ENCODE data around the gene ZNHIT6.

ZNHIT6 gene

GRCh38 chr1:85611425-85611824, 96.8 kb downstream of the ZNHIT6 start:
- no peaks in the 10 kb centered on the region for H3K27me3 ChIP-seq (ENCODE audit: insufficient read depth, insufficient read length)
- no peak overlapping the region for H3K9ac ChIP-seq (ENCODE audit: insufficient read length, low read depth)
- no peak overlapping the region for H3K4me3 ChIP-seq (ENCODE audit: insufficient read length, low read depth)
- H3K36me3 ChIP-seq (ENCODE audit: insufficient read depth, insufficient read length, low read length) = no peaks in the 10 kb centered on the region
- TF ChIP-seq SUZ12 (IDR thresholded peaks at IDR 0.05; ENCODE audit: extremely low read depth, insufficient read depth, insufficient read length) (no peak), YY1 (IDR thresholded peaks at IDR 0.05; ENCODE audit: insufficient read depth, insufficient read length) (no peak), ZNF274 (IDR thresholded peaks at IDR 0.05; ENCODE audit: low read depth, low read length) (no peak)
- no peaks in the 10 kb centered on the region; the same call in 1 of the 2 replicates for H3K9me3 ChIP-seq (ENCODE audit: insufficient read depth, low read length)
- peaks cover 2% of the 10 kb centered on the region for H3K4me1 ChIP-seq (ENCODE audit: insufficient read depth, insufficient read length)
- DNase-seq (ENCODE audit: low read depth, low spot score) = no peak

DNA sequence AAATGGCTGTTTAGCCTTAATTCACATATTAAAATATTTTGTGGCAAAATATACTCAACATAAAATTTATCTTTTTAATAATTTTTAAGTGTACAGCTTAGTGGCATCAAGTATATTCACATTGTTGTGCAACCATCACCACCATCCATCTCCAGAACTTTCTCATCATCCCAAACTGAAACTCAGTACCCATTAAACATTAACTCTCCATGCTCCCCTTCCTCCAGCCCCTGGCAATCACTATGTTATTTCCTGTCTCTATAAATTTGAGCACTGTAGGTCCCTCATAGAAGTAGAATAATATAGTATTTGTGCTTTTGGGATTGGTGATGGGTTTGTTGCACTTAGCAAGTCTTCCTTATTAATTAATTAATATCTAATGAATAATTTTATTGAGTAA, 98.3 kb downstream of the ZNHIT6 start:
- H3K9me3 ChIP-seq (ENCODE audit: insufficient read depth, low read length) = no peaks in the 10 kb centered on the region
- H3K4me3 ChIP-seq (ENCODE audit: insufficient read length, low read depth) = no peak overlapping the region
- H3K4me1 ChIP-seq (ENCODE audit: insufficient read depth, insufficient read length) = peaks cover 2% of the 10 kb centered on the region
- TF ChIP-seq YY1 (IDR thresholded peaks at IDR 0.05; ENCODE audit: insufficient read depth, insufficient read length) (no peak), SUZ12 (IDR thresholded peaks at IDR 0.05; ENCODE audit: extremely low read depth, insufficient read depth, insufficient read length) (no peak), ZNF274 (IDR thresholded peaks at IDR 0.05; ENCODE audit: low read depth, low read length) (no peak)
- no peaks in the 10 kb centered on the region for H3K36me3 ChIP-seq (ENCODE audit: insufficient read depth, insufficient read length, low read length)
- DNase-seq (ENCODE audit: low read depth, low spot score) = no peak
- no peak overlapping the region for H3K9ac ChIP-seq (ENCODE audit: insufficient read length, low read depth)
- H3K27me3 ChIP-seq (ENCODE audit: insufficient read depth, insufficient read length) = no peaks in the 10 kb centered on the region

- no peak overlapping the region for H3K4me3 ChIP-seq (ENCODE audit: insufficient read length, low read depth)
- no peaks in the 10 kb centered on the region for H3K27me3 ChIP-seq (ENCODE audit: insufficient read depth, insufficient read length)
- H3K9ac ChIP-seq (ENCODE audit: insufficient read length, low read depth) = no peak overlapping the region
- no peak for DNase-seq (ENCODE audit: low read depth, low spot score)
- H3K4me1 ChIP-seq (ENCODE audit: insufficient read depth, insufficient read length) = peaks cover 2% of the 10 kb centered on the region
- TF ChIP-seq SUZ12 (IDR thresholded peaks at IDR 0.05; ENCODE audit: extremely low read depth, insufficient read depth, insufficient read length) (no peak), YY1 (IDR thresholded peaks at IDR 0.05; ENCODE audit: insufficient read depth, insufficient read length) (no peak), ZNF274 (IDR thresholded peaks at IDR 0.05; ENCODE audit: low read depth, low read length) (no peak)
- H3K9me3 ChIP-seq (ENCODE audit: insufficient read depth, low read length) = no peaks in the 10 kb centered on the region
- no peaks in the 10 kb centered on the region for H3K36me3 ChIP-seq (ENCODE audit: insufficient read depth, insufficient read length, low read length)
Observed at GRCh38 chr1:85608851-85609250, 99.4 kb downstream of the ZNHIT6 start.

- no peak for TF ChIP-seq ZNF274 (IDR thresholded peaks at IDR 0.05; ENCODE audit: low read depth, low read length)
- TF ChIP-seq SUZ12 (IDR thresholded peaks at IDR 0.05; ENCODE audit: extremely low read depth, insufficient read depth, insufficient read length) = no peak
- no peak for TF ChIP-seq YY1 (IDR thresholded peaks at IDR 0.05; ENCODE audit: insufficient read depth, insufficient read length)
- DNase-seq (ENCODE audit: low read depth, low spot score) = no peak
- Histone ChIP-seq H3K36me3 (ENCODE audit: insufficient read depth, insufficient read length, low read length) (no peaks in the 10 kb centered on the region), H3K4me1 (ENCODE audit: insufficient read depth, insufficient read length) (peaks cover 2% of the 10 kb centered on the region), H3K9me3 (ENCODE audit: insufficient read depth, low read length) (no peaks in the 10 kb centered on the region), H3K27me3 (ENCODE audit: insufficient read depth, insufficient read length) (no peaks in the 10 kb centered on the region), H3K4me3 (ENCODE audit: insufficient read length, low read depth) (no peak overlapping the region), H3K9ac (ENCODE audit: insufficient read length, low read depth) (no peak overlapping the region)
Observed at GRCh38 chr1:85607921-85608265, 100.3 kb downstream of the ZNHIT6 start.

DNA sequence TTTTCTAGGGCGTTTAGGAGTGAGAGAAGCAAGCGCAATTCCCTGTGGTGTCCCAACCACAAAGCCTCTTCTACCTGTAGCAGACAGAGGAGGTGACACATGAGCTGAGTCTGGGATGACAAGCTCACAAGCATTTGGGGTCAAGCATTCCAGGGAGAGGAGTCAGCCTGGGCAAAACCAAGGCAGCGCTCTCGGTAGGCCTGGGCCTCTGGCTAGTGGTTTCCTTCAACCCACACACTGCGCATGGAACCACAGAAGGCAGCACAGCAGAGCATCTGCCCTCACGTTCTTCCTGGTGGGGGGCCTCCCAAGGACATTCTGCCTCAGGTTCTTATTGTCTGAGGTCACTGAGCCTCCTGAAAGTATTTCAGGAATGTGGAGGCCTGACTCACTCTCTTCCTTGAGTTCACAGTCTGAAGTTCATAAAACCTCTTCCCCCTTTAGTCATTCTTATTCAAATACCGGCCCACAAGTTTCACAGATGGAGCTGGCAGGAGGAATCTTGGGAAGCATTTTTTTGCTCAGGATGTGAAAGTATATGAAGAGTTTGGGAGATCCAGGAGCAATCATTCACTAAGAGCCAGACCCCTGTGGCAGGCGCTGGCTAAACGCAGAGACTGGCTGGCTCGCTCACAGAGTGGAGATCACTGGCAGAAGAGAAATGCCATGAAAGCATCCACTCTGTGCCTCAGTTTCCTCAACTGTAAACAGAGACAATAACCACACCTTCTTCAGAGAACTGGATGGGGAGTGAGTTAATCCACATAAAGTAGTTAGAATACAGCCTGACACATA, 100.9 kb downstream of the ZNHIT6 start:
- H3K27me3 ChIP-seq (ENCODE audit: insufficient read depth, insufficient read length) = no peaks in the 10 kb centered on the region
- H3K4me1 ChIP-seq (ENCODE audit: insufficient read depth, insufficient read length) = peaks cover 2% of the 10 kb centered on the region
- H3K9me3 ChIP-seq (ENCODE audit: insufficient read depth, low read length) = no peaks in the 10 kb centered on the region
- no peak overlapping the region for H3K9ac ChIP-seq (ENCODE audit: insufficient read length, low read depth)
- H3K36me3 ChIP-seq (ENCODE audit: insufficient read depth, insufficient read length, low read length) = no peaks in the 10 kb centered on the region
- no peak for TF ChIP-seq ZNF274 (IDR thresholded peaks at IDR 0.05; ENCODE audit: low read depth, low read length)
- TF ChIP-seq YY1 (IDR thresholded peaks at IDR 0.05; ENCODE audit: insufficient read depth, insufficient read length) = no peak
- no peak for TF ChIP-seq SUZ12 (IDR thresholded peaks at IDR 0.05; ENCODE audit: extremely low read depth, insufficient read depth, insufficient read length)
- DNase-seq (ENCODE audit: low read depth, low spot score) = peak; percentile 95
- H3K4me3 ChIP-seq (ENCODE audit: insufficient read length, low read depth) = no peak overlapping the region

DNA sequence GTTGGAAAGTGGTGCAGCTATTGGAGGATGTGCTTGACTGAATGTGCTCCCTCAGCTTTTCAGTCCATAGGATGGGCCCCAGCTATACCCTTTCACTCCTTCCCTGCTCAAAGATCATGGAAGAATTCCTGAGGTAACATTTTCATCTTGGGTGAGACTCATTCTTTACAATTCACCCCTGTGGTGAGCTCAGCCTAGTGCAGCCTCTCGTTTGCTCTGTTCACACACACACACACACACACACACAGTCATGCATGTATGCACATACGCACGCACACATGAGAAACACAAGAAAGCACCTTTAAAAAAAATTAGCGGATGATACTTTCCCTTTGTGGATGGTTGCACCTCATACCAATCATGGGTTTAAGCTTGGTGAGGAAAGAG, 101.8 kb downstream of the ZNHIT6 start:
- no peak overlapping the region for H3K9ac ChIP-seq (ENCODE audit: insufficient read length, low read depth)
- H3K27me3 ChIP-seq (ENCODE audit: insufficient read depth, insufficient read length) = no peaks in the 10 kb centered on the region
- DNase-seq (ENCODE audit: low read depth, low spot score) = no peak
- no peak overlapping the region for H3K4me3 ChIP-seq (ENCODE audit: insufficient read length, low read depth)
- no peaks in the 10 kb centered on the region for H3K36me3 ChIP-seq (ENCODE audit: insufficient read depth, insufficient read length, low read length)
- H3K4me1 ChIP-seq (ENCODE audit: insufficient read depth, insufficient read length) = peaks cover 2% of the 10 kb centered on the region
- TF ChIP-seq SUZ12 (IDR thresholded peaks at IDR 0.05; ENCODE audit: extremely low read depth, insufficient read depth, insufficient read length) (no peak), ZNF274 (IDR thresholded peaks at IDR 0.05; ENCODE audit: low read depth, low read length) (no peak), YY1 (IDR thresholded peaks at IDR 0.05; ENCODE audit: insufficient read depth, insufficient read length) (no peak)
- no peaks in the 10 kb centered on the region for H3K9me3 ChIP-seq (ENCODE audit: insufficient read depth, low read length)

GRCh38 chr1:85605484-85606413, 102.5 kb downstream of the ZNHIT6 start:
- Histone ChIP-seq H3K36me3 (ENCODE audit: insufficient read depth, insufficient read length, low read length) (no peaks in the 10 kb centered on the region), H3K9ac (ENCODE audit: insufficient read length, low read depth) (no peak overlapping the region)
- no peak for DNase-seq (ENCODE audit: low read depth, low spot score)

More at GRCh38 chr1:85605484-85606413, 102.5 kb downstream of the ZNHIT6 start:
- Histone ChIP-seq H3K27me3 (ENCODE audit: insufficient read depth, insufficient read length) (no peaks in the 10 kb centered on the region), H3K4me3 (ENCODE audit: insufficient read length, low read depth) (no peak overlapping the region), H3K4me1 (ENCODE audit: insufficient read depth, insufficient read length) (peaks cover 2% of the 10 kb centered on the region), H3K9me3 (ENCODE audit: insufficient read depth, low read length) (no peaks in the 10 kb centered on the region)
- TF ChIP-seq ZNF274 (IDR thresholded peaks at IDR 0.05; ENCODE audit: low read depth, low read length) = no peak
- TF ChIP-seq YY1 (IDR thresholded peaks at IDR 0.05; ENCODE audit: insufficient read depth, insufficient read length) = no peak
- TF ChIP-seq SUZ12 (IDR thresholded peaks at IDR 0.05; ENCODE audit: extremely low read depth, insufficient read depth, insufficient read length) = no peak

Measured in NT2/D1 (cell line).